CD4-positive, alpha-beta T cell treated with Interleukin-10 for 1 hour (primary cell): ENCODE results near the gene RIF1.

Experiments
- DNase-seq: peaks from one replicate; pipeline ENCODE4 v3.0.0-alpha.2; 2020

RIF1 gene

GRCh38 chr2:151522556-151522955 lies 112.9 kb downstream of the RIF1 start:
- DNase-seq, result no peak

- no peak for DNase-seq
These were observed 114.1 kb downstream of the RIF1 start for GRCh38 chr2:151523850-151524249.

- no peak for DNase-seq
These were observed 116.2 kb downstream of the RIF1 start for GRCh38 chr2:151525821-151526373.

GRCh38 chr2:151526572-151527090 lies 116.9 kb downstream of the RIF1 start:
- DNase-seq, result no peak
